Breast epithelium (tissue), 3 donors: Measurements from ENCODE around the gene PFN1.

Experiments used
- CTCF ChIP-seq, 3 donors: fragments of 450-650 bp; IDR thresholded peaks; one replicate each; pipeline ENCODE4 v1.5.1; 2016 to 2017; ENCODE audit warnings: antibody characterized with exemption in 3 of 3, mild to moderate bottlenecking in 3 of 3, moderate library complexity in 3 of 3
- POLR2A ChIP-seq: fragments of 450-650 bp; IDR thresholded peaks from one replicate; pipeline ENCODE4 v1.6.1; 2016; ENCODE audit warnings: antibody characterized with exemption, mild to moderate bottlenecking, moderate library complexity
- POLR2AphosphoS5 ChIP-seq, 3 donors: sonication (generic); formaldehyde crosslinking; IDR thresholded peaks; one replicate each; pipeline ENCODE4 v1.6.1; 2017; ENCODE audit warnings: antibody characterized with exemption in 3 of 3

- TF ChIP-seq CTCF (IDR thresholded peaks at IDR 0.05) (no peak), POLR2A (no peak), POLR2AphosphoS5 (IDR thresholded peaks at IDR 0.05) (no peak)
Observed at GRCh38 chr17:4969551-4970173, 21.3 kb upstream of the PFN1 start.
